ENCODE results near the gene DCXR. TPM values are rescaled to one million over a fixed set of nuclear protein-coding genes. Genes with fewer than 3 reads are reported as not detected.

DCXR gene
- total RNA-seq, 1 experiment from 2014 or later, result 167 TPM

DNA sequence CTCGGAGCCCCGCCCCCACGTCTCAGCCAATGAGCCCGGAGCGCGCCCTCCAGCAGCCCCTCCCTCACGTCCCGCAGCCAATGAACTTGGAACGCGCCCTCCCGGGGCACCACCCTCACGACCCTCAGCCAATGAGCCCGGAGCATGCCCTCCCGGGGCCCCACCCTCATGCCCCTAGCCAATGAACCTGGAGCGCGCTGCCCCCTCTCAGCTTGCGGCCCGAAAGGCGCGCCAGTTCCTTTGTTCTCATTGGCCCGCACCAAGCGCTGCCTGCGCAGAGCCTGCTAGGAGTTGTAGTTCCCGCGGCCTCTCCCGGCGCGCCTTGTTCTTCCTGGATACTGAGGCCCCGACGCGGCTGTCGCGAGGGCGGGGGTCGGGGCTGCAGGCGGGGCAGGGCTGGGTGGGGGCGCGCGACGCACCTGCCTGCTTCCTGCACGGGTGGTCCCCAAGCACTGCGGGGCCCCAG is 14.5 kb downstream of the DCXR start, which contains the start of gene LRRC45:
LRRC45 (plus strand) TSS at position 325 of the 466 bp plus-strand sequence. CDS start 339 bp downstream, outside the sequence.
- DNase-seq (ENCODE audit: low spot score), result peak; percentile 99

DNA sequence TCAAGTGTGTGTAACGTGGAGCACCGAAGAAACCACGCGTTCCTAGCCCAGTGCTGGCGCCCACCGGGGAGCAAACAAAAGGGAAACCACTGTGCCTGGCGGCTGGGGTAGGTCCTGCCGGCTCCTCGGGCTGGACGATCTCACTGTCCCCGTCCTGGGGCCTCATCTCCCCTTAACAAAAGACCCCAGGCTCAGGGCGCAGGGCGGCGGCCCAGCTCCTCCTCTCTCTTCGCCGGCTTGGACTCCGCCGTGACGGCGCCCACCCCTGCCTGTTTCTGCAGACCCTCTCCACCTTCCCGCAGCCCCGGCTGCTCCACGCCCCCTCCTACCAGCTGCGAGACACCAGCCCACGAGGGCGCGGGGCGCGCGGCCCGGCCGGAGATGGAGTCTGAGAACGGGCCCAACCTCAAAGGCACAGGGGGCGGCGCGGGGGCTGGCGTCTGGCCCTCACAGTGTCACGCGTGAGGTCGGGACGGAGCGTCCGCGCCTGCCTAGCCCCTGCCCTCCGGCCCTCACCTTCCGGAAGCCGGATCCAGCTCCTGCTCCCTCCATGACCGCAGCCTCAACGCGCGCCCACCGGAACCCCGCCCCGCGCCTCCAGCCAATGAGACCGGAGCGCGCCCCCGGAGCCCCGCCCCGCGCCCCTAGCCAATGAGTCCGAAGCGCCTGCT is 15.1 kb downstream of the DCXR start, which contains the start of gene CENPX:
CENPX (minus strand) TSS at position 569 of the 671 bp plus-strand sequence; CDS start at position 552, 17 bp downstream.
- no peak for DNase-seq (ENCODE audit: low spot score)

DNA sequence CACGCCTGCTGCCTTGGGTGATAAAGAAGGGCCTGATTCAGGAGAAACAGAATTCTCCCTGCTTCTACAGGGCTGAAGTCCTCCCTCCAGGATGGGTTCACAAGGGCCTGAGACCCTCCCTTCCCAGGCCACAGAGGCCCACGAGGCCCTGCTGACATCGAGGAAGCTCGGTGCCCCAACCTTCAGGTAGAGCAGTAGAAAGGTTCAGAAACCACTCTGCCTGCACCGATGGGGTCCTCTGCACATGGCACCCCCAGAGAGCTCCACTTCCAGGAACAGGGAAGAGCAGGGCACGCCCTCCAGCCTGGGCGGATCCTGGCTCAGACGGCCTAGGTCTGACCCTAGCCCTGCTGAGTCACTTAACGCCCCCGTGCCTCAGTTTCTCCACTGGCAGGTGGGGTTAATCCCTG is 15.6 kb downstream of the DCXR start:
- DNase-seq (ENCODE audit: low spot score), result peak; percentile 44

DNA sequence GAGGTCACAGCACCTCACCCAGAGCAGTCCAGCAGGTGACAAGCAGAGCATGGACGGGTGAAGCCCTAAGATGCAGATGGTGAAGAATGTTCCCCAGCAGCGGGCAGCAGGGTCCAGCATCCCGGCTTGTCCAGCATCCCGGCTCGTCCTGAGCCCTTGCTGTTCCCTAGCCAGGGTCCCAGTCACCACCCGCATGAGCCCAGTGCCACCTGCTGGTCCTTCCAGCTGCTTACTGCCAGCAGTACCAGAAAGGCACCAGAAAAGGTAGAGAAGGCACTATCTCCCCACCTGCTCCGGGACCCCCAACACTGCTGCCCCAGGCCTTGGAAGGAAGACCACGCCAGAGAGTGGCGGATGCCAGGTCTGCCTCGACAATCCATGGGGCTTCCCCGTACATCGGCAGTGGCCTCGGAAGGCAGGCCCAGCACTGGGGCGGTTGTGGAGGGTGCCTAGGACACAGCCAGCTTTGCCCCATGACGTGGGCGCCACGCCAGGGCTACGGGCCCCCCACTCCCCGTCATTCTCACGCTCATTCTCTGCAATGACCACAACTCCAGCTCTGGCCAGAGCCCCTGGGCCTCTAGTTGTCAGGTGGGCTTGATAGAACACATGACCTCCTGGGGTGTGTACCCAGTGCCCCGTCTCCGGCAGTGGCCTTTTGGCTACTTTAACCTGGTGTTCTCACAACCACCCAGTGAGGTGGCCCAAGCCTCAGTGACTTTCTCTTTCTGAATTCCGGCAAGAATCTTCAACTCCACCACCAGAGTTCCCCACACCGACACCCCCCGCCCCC is 16.2 kb downstream of the DCXR start:
- peak; percentile 87 for DNase-seq (ENCODE audit: low spot score)

DNA sequence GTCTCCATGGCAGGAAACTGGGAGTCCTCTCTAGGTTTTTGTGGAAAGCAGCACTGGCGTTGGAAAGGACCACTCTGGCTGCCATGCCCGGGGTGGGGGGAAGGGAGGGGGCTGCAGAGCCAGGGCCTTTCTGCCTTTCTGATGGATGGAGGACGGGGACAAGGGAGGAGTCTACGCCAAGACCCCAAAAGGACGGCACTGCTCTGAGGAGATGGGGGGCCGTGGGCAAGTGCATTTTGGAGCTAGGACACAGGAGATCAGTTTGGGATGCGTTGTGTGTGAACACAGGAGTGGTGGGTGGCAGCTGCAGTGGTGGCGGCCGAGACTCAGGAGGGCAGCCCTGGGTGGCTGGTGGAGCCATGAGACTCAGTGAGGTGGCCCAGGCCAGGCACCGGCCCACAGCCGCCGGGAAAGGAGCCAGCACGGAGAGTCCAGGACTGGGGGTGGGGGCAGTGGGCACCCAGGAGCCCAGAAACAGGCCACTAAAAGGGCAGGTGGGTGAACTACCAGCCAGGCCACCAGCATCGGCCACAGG is 16.9 kb downstream of the DCXR start:
- no peak for DNase-seq (ENCODE audit: low spot score)

DNA sequence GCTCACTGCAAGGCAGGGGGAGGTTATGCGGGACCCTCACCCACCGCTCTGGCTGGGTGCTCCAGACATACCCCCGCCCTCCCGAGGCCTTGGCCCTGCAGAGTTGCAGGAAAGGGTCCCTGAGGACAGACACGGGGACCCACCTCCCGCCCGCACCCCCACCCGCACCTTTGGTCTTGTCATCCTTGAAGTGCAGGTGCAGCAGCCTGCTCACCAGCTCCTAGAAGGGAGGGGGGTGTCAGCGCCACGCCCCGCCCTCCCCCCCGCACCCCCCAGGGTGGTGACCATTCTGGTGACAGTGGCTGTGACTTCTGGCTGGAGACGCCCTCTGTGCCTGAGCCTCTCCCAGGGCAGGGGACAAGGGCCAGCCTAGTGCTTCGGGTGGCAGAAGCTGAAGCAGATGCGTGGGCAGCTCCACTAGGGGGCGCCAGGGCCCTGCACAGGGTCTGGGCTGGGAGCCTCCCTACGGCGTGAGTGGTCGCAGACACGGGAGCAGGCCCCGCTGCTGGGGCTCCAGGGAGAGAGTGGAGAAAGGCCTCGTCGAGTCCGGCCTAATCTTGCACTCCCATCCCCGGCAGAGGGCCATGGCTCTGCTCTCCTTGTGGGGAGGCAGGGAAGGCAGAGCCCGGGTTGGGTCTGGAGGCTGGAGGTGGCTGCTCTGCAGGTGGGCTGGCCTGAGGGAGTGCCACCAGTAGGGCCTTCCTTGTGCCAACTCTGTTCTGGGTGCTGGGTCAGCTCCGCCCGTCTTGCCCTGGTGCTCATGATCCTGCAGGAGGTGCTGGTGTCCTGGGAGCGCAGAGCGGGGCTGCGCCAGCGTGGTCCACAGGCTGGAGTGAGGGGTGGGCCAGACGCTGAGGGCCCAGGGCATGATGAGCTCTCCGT is 17.6 kb downstream of the DCXR start:
- peak; percentile 48 for DNase-seq (ENCODE audit: low spot score)

DNA sequence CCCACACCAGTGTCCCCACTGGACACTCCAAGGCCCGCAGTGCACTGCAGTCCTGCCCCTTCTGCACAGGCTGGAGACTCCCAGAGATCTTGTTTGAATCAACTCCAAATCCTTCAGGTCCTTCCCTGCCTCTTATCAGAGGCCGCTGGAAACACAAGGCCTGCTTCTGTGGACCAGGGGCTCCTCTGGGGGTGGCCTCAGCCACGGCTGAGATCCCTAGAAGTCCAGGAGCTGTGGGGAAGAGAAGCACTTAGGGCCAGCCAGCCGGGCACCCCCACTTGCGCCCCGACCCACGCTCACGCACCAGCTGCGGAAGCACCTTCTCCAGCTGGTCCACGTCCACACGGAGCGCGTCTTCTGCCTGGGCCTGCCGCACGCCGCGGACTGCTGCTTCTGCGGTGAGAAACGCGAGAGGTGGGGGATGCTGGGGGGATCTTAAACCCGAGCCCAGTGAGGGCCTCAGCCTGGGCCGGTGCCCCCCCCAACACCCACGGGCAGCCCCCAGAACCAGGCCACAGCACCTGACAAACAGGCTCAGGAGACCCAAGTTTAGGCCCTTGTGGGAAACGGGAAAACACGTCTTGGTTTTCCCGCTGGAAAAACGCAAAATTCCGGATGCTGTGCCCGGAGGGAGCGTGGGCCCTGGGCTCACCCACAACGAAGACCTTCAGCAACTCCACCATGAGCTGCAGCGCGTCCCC is 18.4 kb downstream of the DCXR start:
- DNase-seq (ENCODE audit: low spot score), result no peak

DNA sequence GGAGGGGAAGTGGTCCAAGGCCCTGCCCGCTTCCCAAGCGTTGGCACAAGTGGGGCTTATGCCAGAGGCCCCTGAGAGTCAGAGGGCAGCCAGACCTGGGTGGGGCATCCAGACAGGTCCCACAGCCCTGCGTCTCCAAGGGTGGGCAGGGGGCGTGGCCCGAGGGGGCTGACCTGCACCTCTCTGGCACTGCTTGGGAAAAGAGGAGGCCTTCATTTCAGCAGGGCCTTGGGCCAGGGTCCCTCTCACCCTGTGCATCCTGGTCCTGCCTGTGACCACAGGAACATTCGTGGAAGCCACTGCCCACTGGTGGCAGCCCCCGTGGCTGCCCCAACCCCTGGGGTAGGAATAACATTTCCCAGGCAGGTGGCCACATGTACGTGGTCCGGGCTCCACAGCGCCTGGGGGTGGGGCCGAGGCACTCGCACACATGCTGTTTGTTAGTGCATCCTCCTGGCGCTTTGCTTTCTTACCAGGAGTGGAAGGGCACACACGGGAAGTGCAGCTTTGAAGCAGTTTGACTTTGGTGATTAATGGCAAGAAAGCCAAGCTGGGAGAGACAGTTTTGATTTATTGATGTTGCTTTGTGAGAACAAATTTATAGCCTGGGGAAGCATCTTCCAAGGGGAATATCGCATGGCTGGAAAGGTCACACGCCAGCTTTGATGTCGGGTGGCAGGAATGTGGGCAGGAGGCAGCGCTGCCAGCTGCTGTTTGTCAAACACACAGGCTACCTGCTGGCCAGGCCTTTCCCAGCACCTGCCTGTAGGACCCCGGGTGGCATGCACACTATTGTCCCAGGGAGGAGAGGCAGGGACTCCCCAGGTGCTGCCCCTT is 19.1 kb downstream of the DCXR start:
- DNase-seq (ENCODE audit: low spot score), result peak; percentile 32

DNA sequence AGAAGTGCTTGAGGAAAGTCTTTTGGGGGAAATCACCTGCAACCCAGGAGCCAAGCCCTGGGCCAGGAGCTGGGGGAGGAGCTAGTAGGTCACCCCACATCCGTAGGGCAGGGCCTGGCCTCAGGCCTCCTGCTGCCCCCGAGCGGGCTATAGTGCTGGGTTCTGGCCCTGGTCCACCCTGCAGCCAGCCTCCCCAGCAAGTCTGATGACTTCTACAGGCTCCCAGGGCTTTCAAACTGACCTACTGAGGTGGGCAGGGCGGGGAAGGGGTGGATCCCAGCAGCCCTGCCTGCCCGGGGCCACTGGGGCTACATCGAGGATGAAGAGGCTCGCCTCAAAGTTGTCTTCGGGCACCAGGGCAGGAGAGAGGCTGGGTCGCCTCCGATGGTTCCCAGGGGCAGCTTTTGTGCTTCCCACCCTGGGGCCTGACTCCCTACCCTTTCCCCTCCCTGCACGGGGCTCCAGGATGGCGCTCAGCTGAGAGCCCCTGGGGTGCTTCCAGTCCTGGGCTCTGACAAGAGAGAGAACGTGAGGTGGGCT is 19.8 kb downstream of the DCXR start:
- peak; percentile 12 for DNase-seq (ENCODE audit: low spot score)

DNA sequence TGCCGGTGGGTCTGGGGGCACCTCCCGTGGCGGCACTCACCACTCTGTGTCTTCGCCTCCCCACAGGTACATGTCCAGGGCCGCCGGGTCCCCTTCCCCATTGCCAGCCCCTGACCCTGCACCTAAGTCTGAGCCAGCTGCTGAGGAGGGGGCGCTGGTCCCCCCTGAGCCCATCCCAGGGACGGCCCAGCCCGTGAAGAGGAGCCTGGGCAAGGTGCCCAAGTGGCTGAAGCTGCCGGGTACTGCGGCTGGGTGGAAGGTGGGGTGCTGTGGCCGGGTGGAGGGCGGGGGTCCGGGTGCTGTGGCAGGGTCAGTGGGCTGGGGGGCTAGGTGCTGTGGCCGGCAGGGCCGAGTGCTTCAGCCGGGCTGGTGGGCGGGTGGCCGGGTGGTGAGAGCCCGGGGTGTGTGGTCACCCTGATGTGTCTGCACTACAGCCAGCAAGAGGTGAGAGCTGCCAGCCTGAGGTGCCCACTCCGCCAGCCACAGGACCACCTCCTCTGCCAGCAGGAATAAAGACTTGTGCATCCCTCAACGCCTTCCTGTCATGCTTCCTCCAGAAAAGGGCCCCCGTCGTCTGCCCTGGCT is 20.5 kb downstream of the DCXR start:
- DNase-seq (ENCODE audit: low spot score), result no peak

DNA sequence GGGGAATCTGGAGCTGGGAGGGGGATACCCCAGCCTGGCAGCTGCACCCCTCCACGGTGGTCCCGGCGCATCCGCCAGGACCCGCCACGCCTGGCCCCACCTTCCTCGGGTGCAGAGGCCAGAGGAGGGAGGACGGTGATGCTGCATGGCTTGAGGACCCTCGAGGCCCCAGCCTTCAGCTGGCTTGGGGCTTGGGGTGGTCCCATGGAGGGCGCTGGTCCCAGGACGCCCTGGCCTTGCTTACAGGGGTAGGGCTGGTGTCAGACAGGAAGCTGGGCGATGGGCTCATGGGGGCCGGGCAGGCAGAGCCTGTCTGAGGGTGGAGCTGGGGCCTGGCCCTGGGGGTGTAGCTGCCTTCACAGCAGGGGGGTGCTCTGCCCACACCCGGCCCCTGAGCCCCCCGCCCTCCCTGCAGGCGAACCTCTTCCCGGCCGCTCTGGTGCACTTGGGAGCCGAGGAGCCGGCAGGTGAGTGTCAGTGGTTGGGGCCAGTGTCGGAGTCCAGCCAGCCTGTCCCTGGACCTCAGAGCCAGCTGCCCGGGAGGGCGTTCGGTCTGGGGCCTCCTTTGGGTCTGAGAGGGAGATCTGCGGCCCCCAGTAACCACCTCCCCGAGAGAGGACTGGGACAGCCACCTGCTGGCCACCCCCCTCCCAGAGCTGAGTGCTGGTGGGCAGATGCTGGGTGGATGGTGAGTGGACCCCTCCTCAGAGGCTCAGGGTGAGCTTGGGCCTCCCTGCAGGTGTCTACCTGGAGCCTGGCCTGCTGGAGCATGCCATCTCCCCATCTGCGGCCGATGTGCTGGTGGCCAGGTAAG is 21.2 kb downstream of the DCXR start:
- no peak for DNase-seq (ENCODE audit: low spot score)

DNA sequence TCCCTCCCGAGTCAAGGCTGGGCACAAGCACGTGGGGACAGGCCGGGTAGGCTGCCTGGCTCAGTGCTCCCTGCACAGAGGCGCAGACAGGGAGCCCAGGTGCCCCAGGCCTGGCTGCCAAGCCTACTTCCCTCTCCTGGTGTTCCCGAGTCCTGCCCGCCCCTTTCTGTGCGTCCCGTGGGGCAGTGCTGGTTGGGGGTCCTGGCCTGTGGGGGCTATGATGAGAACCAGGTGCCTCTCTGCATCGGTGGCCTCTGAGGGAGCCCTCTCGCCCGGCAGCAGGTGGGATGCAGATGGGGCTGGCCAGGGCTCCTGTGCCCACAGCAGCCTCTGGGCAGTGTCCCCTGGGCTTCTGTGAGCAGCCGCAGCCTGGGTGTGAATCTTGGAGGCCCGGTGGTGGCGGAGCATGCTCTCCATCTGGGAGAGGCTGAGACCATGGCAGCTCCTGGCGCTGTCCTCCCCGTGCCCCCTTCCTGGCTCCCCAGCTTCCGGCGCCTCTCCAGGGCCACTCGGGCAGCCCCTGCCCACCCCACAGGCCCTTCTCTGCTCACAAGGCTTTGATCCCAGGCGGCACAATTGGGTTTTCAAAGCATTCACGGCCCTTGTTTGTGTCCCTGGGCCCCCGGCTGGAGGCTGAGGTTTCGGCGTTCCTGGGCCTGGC is 22.1 kb downstream of the DCXR start:
- DNase-seq (ENCODE audit: low spot score), result no peak

DNA sequence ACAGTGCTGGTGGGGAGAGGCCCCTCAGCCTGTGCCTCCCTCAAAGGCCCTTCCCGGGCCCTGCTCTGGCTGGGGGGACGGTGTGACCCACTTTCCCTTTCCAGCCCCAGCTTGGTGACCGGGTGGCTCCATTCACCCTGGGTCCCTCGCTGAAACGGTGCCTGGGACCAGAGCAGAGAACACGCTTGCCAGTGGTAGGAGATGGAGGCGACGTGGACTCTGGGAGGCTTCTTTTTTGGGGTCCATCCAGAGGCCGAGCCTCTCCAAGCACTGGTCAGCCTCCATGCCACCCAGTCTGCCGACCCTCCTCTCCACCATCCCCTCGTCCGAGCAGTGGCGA is 22.6 kb downstream of the DCXR start:
- DNase-seq (ENCODE audit: low spot score), result no peak

DNA sequence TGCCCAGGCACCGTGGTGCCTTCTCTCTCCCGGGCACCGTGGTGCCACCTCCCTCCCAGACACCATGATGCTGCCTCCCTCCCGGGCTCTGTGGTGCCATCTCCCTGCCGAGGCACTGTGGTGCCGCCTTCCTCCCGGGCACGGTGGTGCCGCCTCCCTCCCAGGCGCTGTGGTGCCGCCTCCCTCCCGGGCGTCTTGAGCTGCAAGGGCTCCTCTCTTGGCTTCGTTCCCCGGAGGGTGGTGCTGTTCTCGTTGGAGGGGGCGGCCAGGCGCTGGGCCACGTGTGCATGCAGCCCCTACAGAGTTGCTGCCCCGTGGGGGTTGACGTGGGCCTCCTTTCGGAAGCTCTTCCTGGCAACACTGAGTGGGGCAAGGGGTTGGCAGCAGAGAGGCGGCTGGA is 23.1 kb downstream of the DCXR start:
- DNase-seq (ENCODE audit: low spot score), result no peak

DNA sequence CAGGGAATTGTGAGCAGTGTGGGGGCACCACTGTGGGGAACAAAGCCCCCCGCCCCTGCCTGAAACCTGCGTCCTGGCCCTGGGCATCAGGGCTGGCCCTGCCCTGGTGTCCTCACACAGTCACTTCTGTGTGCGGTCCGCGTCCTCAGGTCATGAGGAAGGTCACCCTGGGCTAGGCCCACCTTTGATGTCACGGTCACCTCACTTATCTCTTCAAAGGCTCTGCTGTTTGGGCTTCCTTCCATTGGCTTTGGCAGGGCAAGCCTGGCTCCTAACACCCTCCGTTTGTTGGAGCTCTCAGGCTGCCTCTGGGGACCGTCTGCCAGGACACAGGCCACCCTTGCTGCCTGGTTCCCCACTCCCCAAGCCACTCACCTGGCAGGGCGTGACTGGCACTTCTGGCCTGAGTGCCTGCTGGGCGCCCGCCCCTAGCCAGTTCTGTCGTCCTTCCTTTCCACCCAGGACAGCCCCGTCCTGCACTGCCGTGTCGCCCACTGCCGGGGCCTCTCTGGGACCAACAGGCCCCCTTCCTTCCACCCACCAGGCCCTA is 23.6 kb downstream of the DCXR start:
- DNase-seq (ENCODE audit: low spot score), result no peak

DNA sequence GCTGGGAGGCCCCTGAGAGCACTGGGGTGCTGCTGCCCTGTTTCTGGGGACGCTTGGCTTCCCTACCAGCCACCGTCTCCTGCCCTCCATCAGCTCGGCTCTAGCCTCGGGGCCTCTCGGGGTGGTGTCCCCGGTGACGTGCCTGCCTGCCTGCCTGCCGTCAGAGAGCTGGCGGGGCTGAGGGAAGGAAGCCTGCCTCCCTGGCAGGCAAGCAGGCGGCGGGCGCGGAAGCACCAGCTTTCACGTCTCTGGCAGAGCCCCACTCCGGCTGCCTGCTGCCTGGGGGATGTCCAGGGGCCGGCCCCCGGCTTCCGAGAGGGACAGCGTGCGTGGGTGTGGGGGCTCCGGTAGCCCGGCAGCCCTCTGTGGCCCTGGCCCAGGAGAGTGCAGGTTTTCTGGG is 24.2 kb downstream of the DCXR start:
- DNase-seq (ENCODE audit: low spot score), result no peak

DNA sequence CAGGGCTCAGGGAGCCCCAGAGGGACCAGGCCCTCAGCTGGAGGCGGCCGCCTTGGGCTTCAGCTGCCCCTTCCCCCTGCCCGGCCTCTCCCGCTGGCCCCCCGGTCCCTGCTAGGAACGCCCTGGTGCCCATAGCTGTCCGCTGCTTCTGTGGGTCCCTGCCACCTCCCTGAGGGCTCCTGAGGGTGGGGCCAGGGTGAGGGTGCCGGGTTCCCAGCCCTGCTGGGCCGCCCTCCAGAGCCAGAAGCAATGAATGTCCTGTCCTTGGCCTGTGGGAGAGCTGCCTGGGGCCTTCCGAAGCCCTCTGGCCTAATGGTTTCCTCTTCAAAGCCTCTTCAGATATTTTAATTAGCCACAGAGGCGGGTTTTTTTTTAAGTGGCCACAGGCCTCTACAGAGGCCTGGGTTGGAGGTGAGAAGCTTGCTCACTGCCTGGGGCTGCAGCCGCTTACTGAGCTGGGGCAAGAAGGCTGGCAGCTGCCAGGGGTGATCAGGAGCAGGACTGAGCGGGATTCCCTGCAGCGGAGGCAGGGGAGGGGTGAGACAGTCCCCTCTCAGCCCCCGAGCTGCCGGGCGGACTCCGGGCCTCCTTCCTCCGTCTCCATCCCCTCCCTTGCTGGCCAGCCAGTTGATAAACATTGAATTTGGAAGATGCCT is 24.7 kb downstream of the DCXR start:
- no peak for DNase-seq (ENCODE audit: low spot score)

Data from HT-29 (cell line).